Testis (tissue), 2 donors: Measurements from ENCODE around the gene HSPB7.
"Not testable (repeated sequence)": the region's sequence is repeated elsewhere in the genome, so short reads cannot be mapped to it uniquely, and the experiment has no call there.

Experiments used
- CTCF ChIP-seq, 3 experiments: fragments of 450-650 bp in 2 of 3; fragments of 200-600 bp in 1 of 3; sonication (generic) in 1 of 3; IDR thresholded peaks; one replicate each; pipeline ENCODE4 v1.5.1; 2016 to 2019; ENCODE audit warnings: antibody characterized with exemption in 3 of 3, mild to moderate bottlenecking in 2 of 3, moderate library complexity in 1 of 3
- POLR2A ChIP-seq: fragments of 450-650 bp; IDR thresholded peaks from one replicate; pipeline ENCODE4 v1.6.1; 2017; ENCODE audit warnings: antibody characterized with exemption, mild to moderate bottlenecking, moderate library complexity

- not testable (repeated sequence) for TF ChIP-seq CTCF (IDR thresholded peaks at IDR 0.05); POLR2A
Observed at GRCh38 chr1:16020878-16021277, 3.0 kb upstream of the HSPB7 start.
